Measurements from ENCODE around the gene SAPCD1.

DNA sequence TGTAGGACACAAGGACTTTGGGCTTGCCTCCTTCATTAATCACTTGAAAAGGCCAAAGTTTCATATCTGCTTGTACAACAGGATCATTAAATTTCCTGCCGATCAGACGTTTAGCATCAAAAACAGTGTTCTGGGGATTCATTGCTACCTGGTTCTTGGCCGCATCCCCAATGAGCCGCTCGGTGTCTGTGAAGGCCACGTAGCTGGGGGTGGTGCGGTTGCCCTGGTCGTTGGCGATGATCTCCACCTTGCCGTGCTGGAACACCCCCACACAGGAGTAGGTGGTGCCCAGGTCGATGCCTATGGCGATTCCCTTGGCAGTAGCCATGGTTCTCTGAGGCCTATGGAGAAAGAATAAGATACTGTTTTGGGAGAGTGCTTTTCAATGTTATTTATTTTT, 49.2 kb downstream of the SAPCD1 start:
- no peak for TF ChIP-seq CTCF (IDR thresholded peaks at IDR 0.05; ENCODE audit: insufficient read depth, low read depth, low read length)
- no peak for TF ChIP-seq EZH2 (IDR thresholded peaks at IDR 0.05; ENCODE audit: insufficient read depth, low read length)

Data from astrocyte (in vitro differentiated cells and primary cell).